Measurements from ENCODE around the gene NKTR.

The NKTR gene

DNA sequence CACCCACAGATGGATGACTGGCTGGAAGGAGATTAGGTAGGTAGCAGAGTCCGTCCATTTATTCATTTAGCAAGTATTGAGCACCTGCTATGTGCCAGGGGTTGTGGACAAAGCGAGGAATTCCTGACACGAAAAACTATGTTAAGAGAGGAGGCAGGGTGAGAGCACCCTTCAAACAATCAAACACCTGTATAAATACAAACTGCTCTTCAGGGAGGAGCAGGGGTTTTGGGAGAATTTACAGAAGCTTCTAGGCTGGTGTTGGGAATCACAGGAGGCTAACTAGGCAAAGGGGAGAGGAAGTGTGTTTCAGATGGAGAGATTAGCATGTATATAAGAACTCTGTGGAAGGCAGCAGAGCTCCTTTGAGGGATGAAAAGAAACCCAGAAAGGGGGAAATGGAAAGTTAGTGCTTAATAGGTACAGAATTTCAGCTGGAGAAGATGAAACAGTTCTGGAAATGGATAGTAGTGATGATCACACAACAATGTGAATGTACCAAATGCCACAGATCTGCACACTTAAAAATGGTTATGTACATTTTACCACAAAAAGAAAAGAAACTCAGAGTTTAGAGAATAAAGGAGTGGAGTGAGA is 17.9 kb upstream of the NKTR start:
- in situ Hi-C loops (cut with MboI; ENCODE audit: low pct_unique_long_range_greater_than_20kb, low sequenced_read_pairs, unreplicated experiment) = no loop called here
- TF ChIP-seq CTCF (IDR thresholded peaks at IDR 0.05; ENCODE audit: extremely low read depth, insufficient read depth, missing control alignments) = no peak
- DNase-seq (ENCODE audit: low spot score) = no peak

DNA sequence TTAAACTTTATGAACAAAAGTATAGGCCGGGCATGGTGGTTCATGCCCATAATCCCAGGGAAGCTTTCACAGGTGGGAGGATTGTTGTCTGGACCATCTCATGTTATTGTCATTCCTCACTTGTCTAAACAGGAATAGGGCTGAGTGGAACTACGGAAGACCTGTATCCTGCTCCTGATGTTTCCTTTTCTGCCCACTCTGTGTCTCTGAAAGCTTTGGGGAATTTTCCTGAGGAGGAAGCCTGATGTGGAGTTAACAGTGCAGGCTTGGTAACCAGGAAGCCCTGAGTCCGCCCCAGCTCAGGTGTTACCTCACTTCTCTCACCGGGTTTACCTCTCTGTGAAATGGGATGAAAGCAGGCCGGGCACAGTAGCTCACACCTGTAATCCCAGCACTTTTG is 11.9 kb upstream of the NKTR start:
- DNase-seq (ENCODE audit: low spot score) = no peak
- no peak for TF ChIP-seq CTCF (IDR thresholded peaks at IDR 0.05; ENCODE audit: extremely low read depth, insufficient read depth, missing control alignments)
- in situ Hi-C loops (cut with MboI; ENCODE audit: low pct_unique_long_range_greater_than_20kb, low sequenced_read_pairs, unreplicated experiment) = no loop called here

GRCh38 chr3:42589382-42590109 is 10.9 kb upstream of the NKTR start:
- DNase-seq (ENCODE audit: low spot score) = no peak
- in situ Hi-C loops (cut with MboI; ENCODE audit: low pct_unique_long_range_greater_than_20kb, low sequenced_read_pairs, unreplicated experiment) = no loop called here

GRCh38 chr3:42590989-42591756 is 9.3 kb upstream of the NKTR start:
- TF ChIP-seq CTCF (IDR thresholded peaks at IDR 0.05; ENCODE audit: extremely low read depth, insufficient read depth, missing control alignments) = no peak
- in situ Hi-C loops (cut with MboI; ENCODE audit: low pct_unique_long_range_greater_than_20kb, low sequenced_read_pairs, unreplicated experiment) = no loop called here
- DNase-seq (ENCODE audit: low spot score) = no peak

More at GRCh38 chr3:42589382-42590109, 10.9 kb upstream of the NKTR start:
- TF ChIP-seq CTCF (IDR thresholded peaks at IDR 0.05; ENCODE audit: extremely low read depth, insufficient read depth, missing control alignments) = no peak

- in situ Hi-C loops (cut with MboI; ENCODE audit: low pct_unique_long_range_greater_than_20kb, low sequenced_read_pairs, unreplicated experiment) = no loop called here
- DNase-seq (ENCODE audit: low spot score) = no peak
- no peak for TF ChIP-seq CTCF (IDR thresholded peaks at IDR 0.05; ENCODE audit: extremely low read depth, insufficient read depth, missing control alignments)
Measured at GRCh38 chr3:42591811-42592210, 8.7 kb upstream of the NKTR start.

GRCh38 chr3:42593635-42594034 is 6.9 kb upstream of the NKTR start:
- no peak for TF ChIP-seq CTCF (IDR thresholded peaks at IDR 0.05; ENCODE audit: extremely low read depth, insufficient read depth, missing control alignments)
- in situ Hi-C loops (cut with MboI; ENCODE audit: low pct_unique_long_range_greater_than_20kb, low sequenced_read_pairs, unreplicated experiment) = no loop called here
- no peak for DNase-seq (ENCODE audit: low spot score)

Measured in GM13977 (cell line).